Measurements from ENCODE around the gene DNAJC1. TPM values are rescaled to one million over a fixed set of nuclear protein-coding genes. Genes with fewer than 3 reads are reported as not detected.

Gene DNAJC1
- total and polyA plus RNA-seq, 3 donors from 2014 or later = 16.7 to 59.6 (median 59.0) TPM

GRCh38 chr10:21813946-21814345, 189.6 kb downstream of the DNAJC1 start:
- Histone ChIP-seq H3K27ac (no peak overlapping the region), H3K36me3 (ENCODE audit: low read depth, missing control alignments) (no peaks in the 10 kb centered on the region), H3K9me3 (no peaks in the 10 kb centered on the region), H3K4me1 (no peaks in the 10 kb centered on the region), H3K4me3 (no peak overlapping the region), H3K27me3 (no peaks in the 10 kb centered on the region)
- WGBS, 2 donors = 84 to 85% methylated on average over 2 of the region's 2 CpGs
- intact Hi-C loops (cut with DNase I; ENCODE audit: low total_unique reads) = no loop called here
- TF ChIP-seq POLR2A (IDR thresholded peaks at IDR 0.05) (no peak), CTCF (IDR thresholded peaks at IDR 0.05) (no peak)
- no peak for DNase-seq

GRCh38 chr10:21811245-21811585, 192.3 kb downstream of the DNAJC1 start:
- TF ChIP-seq POLR2A (IDR thresholded peaks at IDR 0.05) = no peak
- Histone ChIP-seq H3K4me3 (no peak overlapping the region), H3K4me1 (no peaks in the 10 kb centered on the region), H3K9me3 (no peaks in the 10 kb centered on the region), H3K27ac (no peak overlapping the region), H3K36me3 (ENCODE audit: low read depth, missing control alignments) (no peaks in the 10 kb centered on the region), H3K27me3 (no peaks in the 10 kb centered on the region)
- intact Hi-C loops (cut with DNase I; ENCODE audit: low total_unique reads) = no loop called here
- no peak for DNase-seq
- WGBS, 2 donors = 67 to 85% methylated on average over 2 of the region's 2 CpGs

- DNase-seq = no peak
- no peak overlapping the region for H3K4me3 ChIP-seq
- WGBS, 2 donors = 89 to 91% methylated on average over 7 of the region's 7 CpGs
- H3K27ac ChIP-seq = no peak overlapping the region
- intact Hi-C loops (cut with DNase I; ENCODE audit: low total_unique reads) = no loop called here
- no peaks in the 10 kb centered on the region for H3K27me3 ChIP-seq
- TF ChIP-seq POLR2A (IDR thresholded peaks at IDR 0.05) (no peak), CTCF (IDR thresholded peaks at IDR 0.05) (no peak)
- H3K36me3 ChIP-seq (ENCODE audit: low read depth, missing control alignments) = no peaks in the 10 kb centered on the region
- no peaks in the 10 kb centered on the region for H3K9me3 ChIP-seq
- H3K4me1 ChIP-seq = no peaks in the 10 kb centered on the region
Measured at GRCh38 chr10:21810582-21811244, 192.8 kb downstream of the DNAJC1 start.

- Histone ChIP-seq H3K27ac (no peak overlapping the region), H3K36me3 (ENCODE audit: low read depth, missing control alignments) (no peaks in the 10 kb centered on the region), H3K27me3 (no peaks in the 10 kb centered on the region), H3K9me3 (no peaks in the 10 kb centered on the region), H3K4me1 (no peaks in the 10 kb centered on the region), H3K4me3 (no peak overlapping the region)
- WGBS, 2 donors = 92 to 93% methylated on average over 3 of the region's 3 CpGs
- intact Hi-C loops (cut with DNase I; ENCODE audit: low total_unique reads) = no loop called here
- no peak for TF ChIP-seq POLR2A (IDR thresholded peaks at IDR 0.05)
- TF ChIP-seq CTCF (IDR thresholded peaks at IDR 0.05) = no peak
- DNase-seq = no peak
Measured at GRCh38 chr10:21808550-21808949, 195.0 kb downstream of the DNAJC1 start.

GRCh38 chr10:21807180-21807579, 196.3 kb downstream of the DNAJC1 start:
- TF ChIP-seq CTCF (IDR thresholded peaks at IDR 0.05) (no peak), POLR2A (IDR thresholded peaks at IDR 0.05) (no peak)
- 72 to 77% methylated on average over 5 of the region's 5 CpGs for WGBS, 2 donors

More at GRCh38 chr10:21807180-21807579, 196.3 kb downstream of the DNAJC1 start:
- no peak for DNase-seq
- no peaks in the 10 kb centered on the region for H3K4me1 ChIP-seq
- no peak overlapping the region for H3K27ac ChIP-seq
- no peaks in the 10 kb centered on the region for H3K36me3 ChIP-seq (ENCODE audit: low read depth, missing control alignments)
- no peaks in the 10 kb centered on the region for H3K27me3 ChIP-seq
- no peaks in the 10 kb centered on the region for H3K9me3 ChIP-seq
- no peak overlapping the region for H3K4me3 ChIP-seq
- intact Hi-C loops (cut with DNase I; ENCODE audit: low total_unique reads) = no loop called here
